Measurements from ENCODE around the gene ACTL8.

DNA sequence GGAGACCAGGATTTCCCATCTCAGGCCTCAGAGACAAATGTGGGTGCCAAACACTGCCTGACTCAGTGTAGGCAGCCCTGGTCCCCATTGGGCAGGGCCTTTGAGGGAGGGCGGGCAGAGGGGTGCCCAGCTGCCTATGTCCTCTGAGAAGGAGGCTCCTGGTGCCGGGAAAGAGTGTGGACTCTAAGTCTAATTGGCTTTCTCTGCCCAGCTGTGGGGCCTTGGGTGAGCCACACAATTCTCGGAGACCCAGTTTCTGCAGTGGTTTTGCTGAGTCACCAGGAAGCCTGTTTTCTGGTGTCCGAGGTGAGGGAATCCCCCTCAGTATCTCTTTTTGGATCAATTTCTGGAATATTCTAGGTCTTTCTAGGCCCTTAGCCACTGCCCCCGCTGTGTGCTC is 35.3 kb upstream of the ACTL8 start:
- TF ChIP-seq, protein P1, sequence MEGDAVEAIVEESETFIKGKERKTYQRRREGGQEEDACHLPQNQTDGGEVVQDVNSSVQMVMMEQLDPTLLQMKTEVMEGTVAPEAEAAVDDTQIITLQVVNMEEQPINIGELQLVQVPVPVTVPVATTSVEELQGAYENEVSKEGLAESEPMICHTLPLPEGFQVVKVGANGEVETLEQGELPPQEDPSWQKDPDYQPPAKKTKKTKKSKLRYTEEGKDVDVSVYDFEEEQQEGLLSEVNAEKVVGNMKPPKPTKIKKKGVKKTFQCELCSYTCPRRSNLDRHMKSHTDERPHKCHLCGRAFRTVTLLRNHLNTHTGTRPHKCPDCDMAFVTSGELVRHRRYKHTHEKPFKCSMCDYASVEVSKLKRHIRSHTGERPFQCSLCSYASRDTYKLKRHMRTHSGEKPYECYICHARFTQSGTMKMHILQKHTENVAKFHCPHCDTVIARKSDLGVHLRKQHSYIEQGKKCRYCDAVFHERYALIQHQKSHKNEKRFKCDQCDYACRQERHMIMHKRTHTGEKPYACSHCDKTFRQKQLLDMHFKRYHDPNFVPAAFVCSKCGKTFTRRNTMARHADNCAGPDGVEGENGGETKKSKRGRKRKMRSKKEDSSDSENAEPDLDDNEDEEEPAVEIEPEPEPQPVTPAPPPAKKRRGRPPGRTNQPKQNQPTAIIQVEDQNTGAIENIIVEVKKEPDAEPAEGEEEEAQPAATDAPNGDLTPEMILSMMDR (IDR thresholded peaks at IDR 0.05; ENCODE audit: low read depth, low read length, poor library complexity, severe bottlenecking): no peak
- TF ChIP-seq EZH2phosphoT487 (IDR thresholded peaks at IDR 0.05; ENCODE audit: borderline replicate concordance, low read length): no peak
